ENCODE measurements around the gene SAMD11. TPM values are rescaled to one million over a fixed set of nuclear protein-coding genes. Genes with fewer than 3 reads are reported as not detected.

The SAMD11 gene
- total and polyA plus RNA-seq, 2 of the 13 experiments (the other 11 are each of a cell fraction or from before 2014, with no cell fraction given): 0.11 TPM; not detected in 1

DNA sequence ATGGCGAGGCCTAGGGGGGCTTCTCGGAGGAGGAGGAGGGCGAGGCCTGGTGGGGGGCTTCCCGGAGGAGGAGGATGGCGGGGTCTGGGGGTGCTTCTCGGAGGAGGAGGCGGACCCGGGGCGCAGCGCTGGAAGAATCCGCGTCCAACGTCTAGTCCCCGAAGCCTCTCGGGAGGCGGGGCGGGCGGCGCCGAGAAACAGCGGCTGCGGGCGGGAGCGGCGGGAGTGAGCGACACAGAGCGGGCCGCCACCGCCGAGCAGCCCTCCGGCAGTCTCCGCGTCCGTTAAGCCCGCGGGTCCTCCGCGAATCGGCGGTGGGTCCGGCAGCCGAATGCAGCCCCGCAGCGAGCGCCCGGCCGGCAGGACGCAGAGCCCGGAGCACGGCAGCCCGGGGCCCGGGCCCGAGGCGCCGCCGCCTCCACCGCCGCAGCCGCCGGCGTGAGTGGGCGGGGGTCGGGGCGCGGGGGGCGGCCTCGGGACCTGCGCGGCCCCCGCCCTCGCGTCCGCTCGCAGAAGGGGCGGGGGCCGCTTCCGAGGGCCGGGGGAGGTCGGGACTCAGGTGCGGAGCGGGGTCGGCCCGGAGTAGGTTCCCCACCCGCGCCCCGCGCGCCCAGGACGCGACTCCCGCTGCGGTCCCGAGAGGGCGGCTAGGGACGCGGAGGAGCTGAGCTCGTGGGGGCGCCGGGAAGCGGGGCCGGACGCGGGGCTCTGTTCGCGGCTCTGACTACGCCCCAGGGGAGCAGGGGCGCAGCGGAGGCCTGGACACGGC lies 36.8 kb downstream of the SAMD11 start, which contains the start of gene KLHL17 (continued):
- TF ChIP-seq ZNF513 (CRISPR knock-in tag; conservative IDR thresholded peaks at IDR 0.05): no peak
- TF ChIP-seq, protein P1, sequence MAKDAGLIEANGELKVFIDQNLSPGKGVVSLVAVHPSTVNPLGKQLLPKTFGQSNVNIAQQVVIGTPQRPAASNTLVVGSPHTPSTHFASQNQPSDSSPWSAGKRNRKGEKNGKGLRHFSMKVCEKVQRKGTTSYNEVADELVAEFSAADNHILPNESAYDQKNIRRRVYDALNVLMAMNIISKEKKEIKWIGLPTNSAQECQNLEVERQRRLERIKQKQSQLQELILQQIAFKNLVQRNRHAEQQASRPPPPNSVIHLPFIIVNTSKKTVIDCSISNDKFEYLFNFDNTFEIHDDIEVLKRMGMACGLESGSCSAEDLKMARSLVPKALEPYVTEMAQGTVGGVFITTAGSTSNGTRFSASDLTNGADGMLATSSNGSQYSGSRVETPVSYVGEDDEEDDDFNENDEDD (CRISPR knock-in tag; IDR thresholded peaks at IDR 0.05; ENCODE audit: borderline replicate concordance): peak; percentile 69; the same call in 1 of the 2 replicates
- TF ChIP-seq SKI (IDR thresholded peaks at IDR 0.05; ENCODE audit: partially characterized antibody): peak; percentile 28
- peak; percentile 58 for TF ChIP-seq MAX (IDR thresholded peaks at IDR 0.05)
- TF ChIP-seq MYC (CRISPR knock-in tag; IDR thresholded peaks at IDR 0.05; ENCODE audit: borderline replicate concordance): peak; percentile 44; the same call in 1 of the 2 replicates
- TF ChIP-seq ZFX (CRISPR knock-in tag; IDR thresholded peaks at IDR 0.05; ENCODE audit: low read depth): peak; percentile 54
- TF ChIP-seq HOXA3 (CRISPR knock-in tag; IDR thresholded peaks at IDR 0.05): peak; percentile 54
- no peak for TF ChIP-seq PAX8 (CRISPR knock-in tag; IDR thresholded peaks at IDR 0.05; ENCODE audit: borderline replicate concordance)
- TF ChIP-seq THAP11 (CRISPR knock-in tag; IDR thresholded peaks at IDR 0.05): peak; percentile 62
- peak; percentile 23; the same call in 1 of the 2 replicates for TF ChIP-seq ZNF3 (CRISPR knock-in tag; IDR thresholded peaks at IDR 0.05)
- no peak for TF ChIP-seq BRD4 (CRISPR knock-in tag; IDR thresholded peaks at IDR 0.05)
- peak; percentile 37; the same call in 1 of the 2 replicates for TF ChIP-seq POLR2G (IDR thresholded peaks at IDR 0.05; ENCODE audit: low read depth, low read length)
- TF ChIP-seq HINFP (CRISPR knock-in tag; IDR thresholded peaks at IDR 0.05; ENCODE audit: low read depth): 0 out of 2 replicates have a peak, but pooled peaks have one; percentile 53
- TF ChIP-seq GABPA (IDR thresholded peaks at IDR 0.05; ENCODE audit: low read depth, low read length): no peak
- peak; percentile 37; the same call in 1 of the 2 replicates for TF ChIP-seq GABPA (CRISPR knock-in tag; IDR thresholded peaks at IDR 0.05; ENCODE audit: low read depth)
- TF ChIP-seq ZSCAN29 (CRISPR knock-in tag; conservative IDR thresholded peaks at IDR 0.05): 0 out of 2 replicates have a peak, but pooled peaks have one; percentile 30
- 0 out of 2 replicates have a peak, but pooled peaks have one; percentile 27 for TF ChIP-seq BCL6 (CRISPR knock-in tag; IDR thresholded peaks at IDR 0.05)
- TF ChIP-seq HNRNPLL (IDR thresholded peaks at IDR 0.05; ENCODE audit: low read depth, low read length, poor library complexity, severe bottlenecking): peak; percentile 57
- TF ChIP-seq HOXD1 (CRISPR knock-in tag; IDR thresholded peaks at IDR 0.05): no peak
- peak; percentile 78; the same call in 1 of the 2 replicates for TF ChIP-seq ZNF788 (CRISPR knock-in tag; IDR thresholded peaks at IDR 0.05; ENCODE audit: borderline replicate concordance)
- TF ChIP-seq THAP9 (CRISPR knock-in tag; IDR thresholded peaks at IDR 0.05; ENCODE audit: borderline replicate concordance): no peak

All from HepG2 (cell line).